ES-I3 (cell line): ENCODE results near the gene ULK3.

ENCODE experiments used
- H3K36me3 ChIP-seq: 2 replicates; pipeline ENCODE4 v1.6.1; 2013; ENCODE audit warnings: mild to moderate bottlenecking, low read length, control low read depth, moderate library complexity; ENCODE audit not compliant: insufficient read depth
- H3K4me1 ChIP-seq: 2 replicates; pipeline ENCODE4 v1.6.1; 2013; ENCODE audit warnings: mild to moderate bottlenecking, control low read depth, low read length; ENCODE audit not compliant: insufficient read depth
- H3K9ac ChIP-seq: 2 replicates; pipeline ENCODE4 v1.6.1; 2013; ENCODE audit warnings: low read depth, mild to moderate bottlenecking, low read length, moderate library complexity
- H3K9me3 ChIP-seq: 2 replicates; pipeline ENCODE4 v1.6.1; 2013; ENCODE audit warnings: mild to moderate bottlenecking, low read length, moderate library complexity; ENCODE audit not compliant: control insufficient read depth, insufficient read depth

The ULK3 gene

DNA sequence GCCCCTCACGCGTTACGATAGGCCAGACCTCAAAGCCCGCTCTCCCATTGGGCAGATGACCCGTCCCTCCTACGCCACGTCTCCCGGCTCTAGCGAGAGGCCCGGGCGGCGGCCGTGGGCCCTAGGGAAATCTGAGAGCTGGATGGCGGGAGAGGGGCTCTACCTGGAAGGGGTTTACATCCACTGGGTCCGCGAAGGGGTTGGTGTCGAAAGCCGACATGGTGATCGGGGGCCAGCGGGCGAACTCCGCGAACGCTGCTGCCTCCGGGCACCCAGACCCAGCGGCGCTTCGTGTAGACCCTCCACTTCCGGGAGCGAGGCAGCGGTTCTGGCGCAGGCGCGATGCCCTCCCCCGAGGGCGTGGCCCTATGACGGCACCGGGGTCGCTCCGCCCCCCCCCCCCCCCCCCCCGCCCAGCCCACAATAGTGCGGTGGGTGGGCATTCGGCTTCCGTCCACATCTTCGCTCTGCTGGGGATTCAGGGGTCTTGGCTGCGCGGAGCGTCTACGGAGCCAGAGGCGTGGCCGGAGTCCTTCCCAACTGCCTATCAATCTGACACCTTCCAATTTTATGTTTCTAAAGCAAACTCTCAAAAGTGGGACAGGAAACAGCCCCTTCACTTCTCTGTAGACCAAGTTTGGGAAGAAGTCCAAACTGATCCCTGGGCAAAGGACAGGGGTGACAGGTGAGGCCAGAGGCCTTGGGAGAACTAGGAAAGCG is 30.2 kb upstream of the ULK3 start, which contains the start of gene SCAMP2:
SCAMP2 (minus strand) TSS at position 330 of the 720 bp plus-strand sequence; CDS start at position 220, 110 bp downstream.
- Histone ChIP-seq H3K9ac (peak within 1 kb of the TSS; percentile 84), H3K9me3 (no peaks in the 10 kb centered on the region), H3K36me3 (no peaks in the 10 kb centered on the region), H3K4me1 (peaks cover 14% of the 10 kb centered on the region)

DNA sequence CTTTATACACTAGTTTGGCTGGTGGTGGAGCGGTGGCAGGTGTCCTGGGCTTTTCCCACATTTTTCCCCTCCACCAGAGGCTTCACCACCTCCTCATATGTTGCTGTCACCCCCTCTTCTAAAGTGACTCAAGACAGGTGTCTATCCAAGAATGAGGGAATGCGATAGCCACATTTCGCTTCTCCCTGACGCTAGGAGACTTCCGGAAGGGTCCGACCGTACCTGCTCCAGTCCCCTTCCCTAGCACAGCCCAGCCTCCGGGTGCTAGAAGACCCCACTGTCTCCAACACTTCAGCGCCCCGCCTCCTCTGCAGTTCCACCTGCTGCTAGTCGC is 29.7 kb upstream of the ULK3 start:
- H3K4me1 ChIP-seq, result peaks cover 14% of the 10 kb centered on the region

DNA sequence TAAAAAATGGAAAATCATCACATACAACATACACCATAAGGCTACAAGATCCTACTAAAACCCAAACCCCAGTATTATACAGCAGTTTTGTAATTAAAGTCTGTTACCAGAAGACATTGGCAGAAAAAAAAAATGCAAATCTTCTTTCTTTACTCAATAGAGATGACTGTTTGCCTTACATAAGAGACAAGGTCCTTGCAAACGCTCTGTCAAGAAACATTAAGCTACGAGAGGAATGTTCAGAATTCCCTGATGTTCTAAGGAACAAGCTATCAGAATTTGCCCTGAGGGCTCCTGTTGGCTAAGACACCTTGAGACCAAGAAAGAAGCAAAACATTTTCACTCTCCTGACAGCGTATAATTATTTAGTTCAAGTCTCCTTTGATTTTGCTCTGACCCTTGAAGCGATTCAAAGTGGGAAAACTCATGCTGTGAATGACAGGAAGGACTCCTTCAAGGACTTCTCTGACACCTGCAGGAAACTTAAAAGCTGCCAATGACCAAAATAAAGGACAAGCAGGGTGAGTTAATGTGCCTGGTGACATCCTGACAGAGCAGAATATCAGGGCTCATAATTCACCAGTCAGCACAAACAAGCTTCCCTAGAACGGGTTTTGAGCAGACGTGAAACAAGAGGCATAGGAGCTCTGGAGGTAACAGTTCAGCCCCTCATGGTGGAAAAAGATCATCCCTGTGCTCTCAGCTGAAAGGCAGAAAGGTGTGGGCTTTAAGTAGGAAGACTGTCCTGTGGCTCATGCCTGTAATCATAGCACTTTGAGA is 27.7 kb upstream of the ULK3 start:
- Histone ChIP-seq H3K36me3 (0 out of 2 replicates have a peak, but pooled peaks cover 2% of the 10 kb centered on the region), H3K4me1 (peaks cover 19% of the 10 kb centered on the region), H3K9me3 (peaks cover 5% of the 10 kb centered on the region; the same call in 1 of the 2 replicates), H3K9ac (no peak overlapping the region; the same call in 1 of the 2 replicates)

More for the DNA sequence above, 29.7 kb upstream of the ULK3 start:
- Histone ChIP-seq H3K36me3 (0 out of 2 replicates have a peak, but pooled peaks cover under 1% of the 10 kb centered on the region), H3K9me3 (peaks cover 5% of the 10 kb centered on the region; the same call in 1 of the 2 replicates), H3K9ac (peak overlapping the region; percentile 84)

DNA sequence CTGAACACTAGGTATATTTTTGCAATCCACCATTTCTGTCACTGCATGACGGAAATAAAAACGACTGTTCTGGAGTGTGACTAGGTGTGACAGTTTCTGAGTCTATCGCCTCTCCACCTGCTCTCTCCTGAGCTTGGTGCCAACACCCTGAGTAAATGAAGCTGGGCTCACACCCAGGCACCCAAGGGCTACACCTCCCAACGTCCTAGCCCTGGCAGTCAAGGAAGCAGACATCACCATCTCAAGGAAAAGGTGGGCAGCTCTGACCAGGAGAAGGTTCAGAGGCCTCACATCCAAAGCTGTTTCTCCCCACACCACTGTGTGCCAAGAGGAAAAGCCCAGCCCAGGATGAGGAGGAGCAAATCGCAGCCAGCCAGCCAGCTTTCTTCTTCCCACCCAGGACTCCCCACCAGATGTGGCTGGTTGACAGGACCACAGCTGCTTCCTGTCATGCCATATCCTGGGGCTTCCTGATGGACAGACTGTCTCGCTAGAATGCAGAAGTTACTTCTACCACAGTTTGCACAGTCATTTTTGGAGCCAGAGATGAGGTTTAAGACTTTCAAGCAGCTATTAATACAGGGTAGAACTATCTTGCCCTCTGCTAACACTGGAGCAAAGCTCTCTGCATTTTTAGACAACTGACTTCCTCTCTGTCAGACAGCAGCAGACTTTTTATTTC is 26.9 kb upstream of the ULK3 start:
- Histone ChIP-seq H3K9ac (no peak overlapping the region), H3K4me1 (peaks cover 19% of the 10 kb centered on the region)

DNA sequence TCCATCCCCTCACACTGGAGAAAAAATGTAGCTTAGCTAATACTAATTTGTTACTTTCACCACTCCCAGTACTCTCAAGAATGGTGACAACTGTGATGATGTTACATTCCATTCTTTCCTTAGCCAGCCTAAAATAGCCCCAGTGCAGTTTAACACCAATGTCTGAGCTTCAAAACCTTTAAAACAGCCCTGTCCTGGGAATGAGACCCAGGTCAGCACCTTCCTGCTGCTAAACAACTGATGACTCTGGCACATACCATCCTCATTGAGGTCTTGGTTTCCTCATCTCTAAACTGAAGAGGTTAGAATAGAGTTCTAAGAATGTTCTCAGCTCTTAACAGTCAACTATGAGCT is 26.4 kb upstream of the ULK3 start:
- peaks cover 19% of the 10 kb centered on the region for H3K4me1 ChIP-seq
- 0 out of 2 replicates have a peak, but pooled peaks cover 2% of the 10 kb centered on the region for H3K36me3 ChIP-seq
- no peak overlapping the region for H3K9ac ChIP-seq
- peaks cover 5% of the 10 kb centered on the region; the same call in 1 of the 2 replicates for H3K9me3 ChIP-seq

More for the DNA sequence above, 26.9 kb upstream of the ULK3 start:
- peaks cover 5% of the 10 kb centered on the region; the same call in 1 of the 2 replicates for H3K9me3 ChIP-seq
- 0 out of 2 replicates have a peak, but pooled peaks cover 2% of the 10 kb centered on the region for H3K36me3 ChIP-seq

DNA sequence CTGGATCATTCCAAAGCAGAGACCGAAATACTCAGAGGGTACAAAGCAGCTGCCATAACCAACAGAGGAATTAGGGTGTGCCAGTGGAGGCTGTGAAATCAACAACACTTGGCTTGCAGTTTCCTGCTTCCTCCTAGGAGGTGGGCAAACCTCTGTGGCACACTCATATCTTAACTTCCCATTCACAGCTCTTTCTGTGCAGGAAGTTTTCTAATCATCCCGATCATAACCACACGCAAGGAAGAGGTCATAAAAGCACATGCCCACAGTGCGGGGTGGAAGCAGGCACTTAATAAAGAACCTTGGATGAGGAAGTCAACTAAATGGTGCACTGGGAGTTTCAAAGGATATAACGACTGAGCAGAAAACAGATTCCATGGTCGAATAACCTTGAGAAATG is 25.1 kb upstream of the ULK3 start:
- Histone ChIP-seq H3K9ac (no peak overlapping the region), H3K36me3 (0 out of 2 replicates have a peak, but pooled peaks cover 2% of the 10 kb centered on the region), H3K4me1 (peaks cover 19% of the 10 kb centered on the region), H3K9me3 (peaks cover 5% of the 10 kb centered on the region; the same call in 1 of the 2 replicates)

DNA sequence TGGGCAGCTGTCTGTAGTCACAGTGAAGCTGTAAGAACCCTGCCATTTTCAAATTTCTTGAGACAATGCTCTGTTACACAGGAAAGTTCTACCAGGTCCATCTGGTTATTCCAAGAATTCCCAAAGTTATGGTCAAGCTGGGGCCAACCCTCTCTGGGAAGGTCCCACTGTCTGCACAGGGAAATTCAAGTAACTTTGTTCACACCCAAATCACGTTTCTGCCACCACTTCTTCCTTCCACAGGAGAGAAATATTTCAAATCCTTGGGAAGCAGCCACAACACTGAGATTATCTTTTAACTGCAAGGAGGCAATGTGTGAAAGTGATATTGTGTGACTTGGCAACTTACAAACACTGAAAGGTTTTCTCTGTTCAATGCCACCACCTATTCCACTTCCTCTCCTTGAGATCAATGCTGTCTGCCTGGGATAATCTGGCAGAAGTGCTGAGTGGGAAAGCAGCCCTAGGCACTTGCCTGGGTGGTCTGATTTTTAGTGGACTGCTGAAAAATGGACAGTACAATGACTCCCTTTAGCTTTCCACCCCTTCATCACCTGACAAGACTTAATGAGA is 24.6 kb upstream of the ULK3 start:
- Histone ChIP-seq H3K36me3 (0 out of 2 replicates have a peak, but pooled peaks cover 2% of the 10 kb centered on the region), H3K9me3 (peaks cover 5% of the 10 kb centered on the region; the same call in 1 of the 2 replicates), H3K4me1 (peaks cover 19% of the 10 kb centered on the region), H3K9ac (no peak overlapping the region)

DNA sequence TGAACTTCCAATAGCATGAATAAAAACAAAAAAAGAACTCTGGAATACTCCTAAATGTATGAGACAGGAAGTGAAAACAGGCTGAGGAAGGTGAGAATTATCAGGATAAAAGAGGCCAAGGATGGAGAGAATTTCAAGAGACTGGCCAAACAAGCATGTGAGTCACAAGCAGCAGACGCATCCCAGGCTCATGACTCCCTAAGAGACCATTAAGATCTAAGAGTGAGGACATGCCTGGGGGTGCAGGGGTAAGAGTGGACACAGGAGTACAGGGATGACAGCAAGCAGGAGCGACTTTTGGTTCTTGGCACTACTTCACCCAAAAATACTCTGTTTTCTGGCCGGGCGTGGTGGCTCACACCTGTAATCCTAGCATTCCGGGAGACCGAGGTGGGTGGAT is 23.1 kb upstream of the ULK3 start:
- Histone ChIP-seq H3K9me3 (peaks cover 5% of the 10 kb centered on the region; the same call in 1 of the 2 replicates), H3K4me1 (peaks cover 18% of the 10 kb centered on the region), H3K36me3 (0 out of 2 replicates have a peak, but pooled peaks cover 2% of the 10 kb centered on the region), H3K9ac (no peak overlapping the region; the same call in 1 of the 2 replicates)

DNA sequence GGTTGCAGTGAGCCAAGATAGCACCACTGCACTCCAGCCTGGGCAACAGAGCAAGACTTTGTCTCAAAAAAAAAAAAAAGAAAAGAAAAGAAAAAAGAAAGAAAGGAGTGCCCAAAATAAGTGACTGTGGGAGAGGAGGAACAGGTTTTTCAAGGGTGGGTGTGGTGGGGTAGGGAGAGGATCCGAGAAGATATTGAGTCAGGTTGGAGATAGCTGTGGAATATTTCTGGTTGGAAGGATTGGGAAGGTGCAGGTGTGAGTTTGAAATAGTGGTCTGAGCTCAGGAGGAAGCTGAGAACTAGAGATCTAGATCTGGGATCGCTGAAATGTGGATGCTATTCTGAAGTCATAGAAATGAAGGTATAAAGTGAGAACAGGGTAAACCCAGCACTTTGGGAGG is 22.4 kb upstream of the ULK3 start:
- Histone ChIP-seq H3K36me3 (0 out of 2 replicates have a peak, but pooled peaks cover 2% of the 10 kb centered on the region), H3K9ac (no peak overlapping the region), H3K4me1 (peaks cover 11% of the 10 kb centered on the region), H3K9me3 (peaks cover 5% of the 10 kb centered on the region; the same call in 1 of the 2 replicates)

DNA sequence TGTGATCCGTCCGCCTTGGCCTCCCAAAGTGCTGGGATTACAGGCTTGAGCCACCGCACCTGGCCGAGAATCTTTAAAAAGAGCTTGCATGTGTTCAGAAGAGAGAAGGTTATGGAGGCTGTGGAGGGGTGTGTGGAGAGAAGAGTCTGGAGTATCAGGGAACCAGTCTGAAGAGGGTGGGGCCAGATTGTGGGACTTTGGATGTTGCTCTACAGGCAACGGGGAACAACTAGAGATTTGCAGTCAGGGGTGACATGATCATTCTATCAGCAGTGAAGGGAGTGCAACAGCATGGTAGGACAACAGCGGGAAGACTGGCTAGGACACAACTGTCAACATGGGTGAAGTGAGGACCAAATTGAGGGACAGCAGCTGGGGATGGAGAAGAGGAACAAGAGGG is 21.3 kb upstream of the ULK3 start:
- Histone ChIP-seq H3K9ac (no peak overlapping the region), H3K36me3 (0 out of 2 replicates have a peak, but pooled peaks cover 2% of the 10 kb centered on the region), H3K4me1 (peaks cover 5% of the 10 kb centered on the region; the same call in 1 of the 2 replicates), H3K9me3 (peaks cover 5% of the 10 kb centered on the region; the same call in 1 of the 2 replicates)

DNA sequence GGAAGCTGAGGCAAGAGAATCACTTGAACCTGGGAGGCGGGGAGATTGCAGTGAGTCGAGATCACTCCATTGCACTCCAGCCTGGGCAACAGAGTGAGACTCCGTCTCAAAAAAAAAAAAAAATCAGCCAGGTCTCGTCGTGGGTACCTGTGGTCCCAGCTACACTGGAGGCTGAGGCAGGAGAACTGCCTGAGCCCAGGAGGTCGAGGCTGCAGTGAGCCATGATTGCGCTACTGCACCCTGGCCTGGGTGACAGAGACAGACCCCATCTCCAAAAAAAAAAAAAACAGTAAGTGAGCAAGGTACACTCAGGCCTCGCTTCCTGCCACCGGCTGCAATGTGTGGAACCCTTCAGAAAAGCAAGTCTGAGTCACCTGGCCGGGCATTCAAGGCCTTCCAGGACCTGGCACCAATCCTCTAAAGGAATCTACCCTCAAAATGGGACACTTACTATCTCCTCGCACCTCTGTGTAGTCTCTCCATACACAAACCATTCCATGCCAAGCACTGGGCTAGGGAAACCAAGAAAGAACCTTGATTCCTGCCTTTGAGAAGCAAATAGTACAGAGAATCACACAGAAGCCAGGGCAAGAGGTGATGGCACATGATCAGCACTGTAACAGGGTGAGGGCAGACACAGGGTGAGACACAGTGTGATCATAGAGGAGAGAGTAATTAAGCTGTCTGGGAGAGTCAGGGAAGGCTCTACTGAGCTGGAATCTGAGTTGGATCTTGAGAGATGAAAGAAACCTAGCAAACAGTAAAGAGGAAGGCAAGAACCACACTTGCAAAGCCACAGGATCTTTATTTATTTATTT is 20.5 kb upstream of the ULK3 start:
- Histone ChIP-seq H3K36me3 (0 out of 2 replicates have a peak, but pooled peaks cover 2% of the 10 kb centered on the region), H3K9me3 (peaks cover 5% of the 10 kb centered on the region; the same call in 1 of the 2 replicates), H3K4me1 (peaks cover 5% of the 10 kb centered on the region; the same call in 1 of the 2 replicates), H3K9ac (no peak overlapping the region)

DNA sequence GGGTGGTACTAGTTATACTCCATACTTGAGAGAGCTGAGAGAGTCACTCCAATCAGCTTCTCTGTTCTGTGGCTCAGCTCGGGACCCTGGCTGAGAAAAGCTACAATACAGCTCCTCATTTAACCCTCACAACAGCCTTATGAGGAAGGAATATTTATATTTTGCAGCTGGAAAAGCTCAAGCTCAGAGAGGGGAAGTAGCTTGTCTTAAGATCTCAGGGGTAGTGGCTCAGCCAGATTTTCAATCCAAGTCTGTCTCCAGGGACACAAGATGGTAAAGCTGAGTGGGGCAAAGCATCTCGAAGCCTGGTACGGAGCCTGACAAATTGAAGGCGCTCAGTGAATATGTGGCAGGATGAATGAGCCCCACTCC is 15.4 kb upstream of the ULK3 start:
- Histone ChIP-seq H3K36me3 (no peaks in the 10 kb centered on the region), H3K9ac (no peak overlapping the region), H3K4me1 (no peaks in the 10 kb centered on the region; the same call in 1 of the 2 replicates), H3K9me3 (no peaks in the 10 kb centered on the region)
